K562 treated with DMSO at 1 percent for 24 hours (cell line): ENCODE measurements around the gene CLOCK. TPM values are rescaled to one million over a fixed set of nuclear protein-coding genes. Genes with fewer than 3 reads are reported as not detected.

ENCODE experiments used
- total RNA-seq: library from RNA; unstranded; fragments of 300-600 nt; gene quantifications from 2 replicates; pipeline ENCODE4 v1.2.3, GENCODE V29; 2022; ENCODE audit warnings: low read depth; ENCODE audit not compliant: insufficient read depth

The CLOCK gene, protein sequence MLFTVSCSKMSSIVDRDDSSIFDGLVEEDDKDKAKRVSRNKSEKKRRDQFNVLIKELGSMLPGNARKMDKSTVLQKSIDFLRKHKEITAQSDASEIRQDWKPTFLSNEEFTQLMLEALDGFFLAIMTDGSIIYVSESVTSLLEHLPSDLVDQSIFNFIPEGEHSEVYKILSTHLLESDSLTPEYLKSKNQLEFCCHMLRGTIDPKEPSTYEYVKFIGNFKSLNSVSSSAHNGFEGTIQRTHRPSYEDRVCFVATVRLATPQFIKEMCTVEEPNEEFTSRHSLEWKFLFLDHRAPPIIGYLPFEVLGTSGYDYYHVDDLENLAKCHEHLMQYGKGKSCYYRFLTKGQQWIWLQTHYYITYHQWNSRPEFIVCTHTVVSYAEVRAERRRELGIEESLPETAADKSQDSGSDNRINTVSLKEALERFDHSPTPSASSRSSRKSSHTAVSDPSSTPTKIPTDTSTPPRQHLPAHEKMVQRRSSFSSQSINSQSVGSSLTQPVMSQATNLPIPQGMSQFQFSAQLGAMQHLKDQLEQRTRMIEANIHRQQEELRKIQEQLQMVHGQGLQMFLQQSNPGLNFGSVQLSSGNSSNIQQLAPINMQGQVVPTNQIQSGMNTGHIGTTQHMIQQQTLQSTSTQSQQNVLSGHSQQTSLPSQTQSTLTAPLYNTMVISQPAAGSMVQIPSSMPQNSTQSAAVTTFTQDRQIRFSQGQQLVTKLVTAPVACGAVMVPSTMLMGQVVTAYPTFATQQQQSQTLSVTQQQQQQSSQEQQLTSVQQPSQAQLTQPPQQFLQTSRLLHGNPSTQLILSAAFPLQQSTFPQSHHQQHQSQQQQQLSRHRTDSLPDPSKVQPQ
- 5.4 and 5.6 TPM in 2 replicates for total RNA-seq

DNA sequence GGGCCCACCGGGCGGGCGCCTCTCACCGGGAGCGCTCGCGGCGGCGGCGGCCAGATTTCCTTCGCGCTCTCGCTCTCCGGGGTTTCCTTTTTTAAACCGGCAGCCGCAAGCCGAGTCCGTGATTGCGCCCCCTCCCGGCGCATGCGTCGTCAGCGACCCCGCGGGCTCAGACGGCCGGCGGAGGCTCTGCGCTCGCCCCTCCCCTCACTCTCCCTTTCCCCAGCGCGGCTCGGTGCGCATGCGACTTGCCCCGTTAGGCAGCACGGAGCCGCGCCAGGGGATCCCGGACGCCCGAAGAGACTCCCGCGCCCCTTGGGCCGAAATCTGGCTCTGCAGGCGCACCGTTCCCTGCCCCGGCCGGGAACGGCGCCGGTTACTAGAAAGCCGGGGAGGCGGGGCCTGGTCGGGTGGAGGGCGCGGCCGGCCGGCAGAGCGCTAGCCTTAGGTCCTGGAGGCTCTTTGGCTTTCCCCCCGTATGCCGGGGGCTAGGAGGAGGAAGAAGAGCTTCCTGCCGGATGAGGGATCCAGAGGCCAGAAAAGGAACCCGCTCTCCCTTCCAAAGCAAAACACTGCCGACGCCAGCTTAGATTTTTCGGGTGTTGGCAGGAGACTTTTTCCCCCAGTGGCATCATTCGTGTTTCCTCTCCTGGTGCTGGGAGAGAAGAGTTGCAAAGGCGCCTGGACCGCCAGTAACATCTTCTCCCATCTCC lies at the start of gene CLOCK:
Gene CLOCK (minus strand): TSS at position 154 of the 710 bp plus-strand sequence. CDS start 64,124 bp downstream, outside the sequence.

DNA sequence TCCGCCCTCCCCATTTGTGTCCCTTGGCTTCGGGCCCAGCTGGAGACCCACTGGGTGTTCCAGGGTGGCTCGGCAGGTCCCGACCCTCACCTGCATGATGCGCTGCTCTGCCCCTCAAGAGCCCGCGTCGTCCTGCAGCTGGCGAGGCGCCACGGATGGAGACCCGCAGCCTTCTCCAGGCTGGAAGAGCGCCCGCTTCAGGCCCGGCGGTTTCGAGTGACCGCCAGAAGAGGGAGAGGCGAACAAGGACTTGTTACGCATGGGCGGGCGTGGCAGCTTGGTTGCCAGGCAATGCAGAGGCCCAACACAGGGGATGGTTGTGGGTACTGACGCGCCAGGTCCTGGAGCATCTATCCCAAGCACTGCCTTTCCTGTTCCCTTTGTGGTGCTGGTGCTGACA lies 45.3 kb upstream of the CLOCK start, which contains the start of gene PDCL2:
Gene PDCL2 (minus strand): TSS at position 232 of the 400 bp plus-strand sequence. CDS start 136 bp downstream, at position 96.

DNA sequence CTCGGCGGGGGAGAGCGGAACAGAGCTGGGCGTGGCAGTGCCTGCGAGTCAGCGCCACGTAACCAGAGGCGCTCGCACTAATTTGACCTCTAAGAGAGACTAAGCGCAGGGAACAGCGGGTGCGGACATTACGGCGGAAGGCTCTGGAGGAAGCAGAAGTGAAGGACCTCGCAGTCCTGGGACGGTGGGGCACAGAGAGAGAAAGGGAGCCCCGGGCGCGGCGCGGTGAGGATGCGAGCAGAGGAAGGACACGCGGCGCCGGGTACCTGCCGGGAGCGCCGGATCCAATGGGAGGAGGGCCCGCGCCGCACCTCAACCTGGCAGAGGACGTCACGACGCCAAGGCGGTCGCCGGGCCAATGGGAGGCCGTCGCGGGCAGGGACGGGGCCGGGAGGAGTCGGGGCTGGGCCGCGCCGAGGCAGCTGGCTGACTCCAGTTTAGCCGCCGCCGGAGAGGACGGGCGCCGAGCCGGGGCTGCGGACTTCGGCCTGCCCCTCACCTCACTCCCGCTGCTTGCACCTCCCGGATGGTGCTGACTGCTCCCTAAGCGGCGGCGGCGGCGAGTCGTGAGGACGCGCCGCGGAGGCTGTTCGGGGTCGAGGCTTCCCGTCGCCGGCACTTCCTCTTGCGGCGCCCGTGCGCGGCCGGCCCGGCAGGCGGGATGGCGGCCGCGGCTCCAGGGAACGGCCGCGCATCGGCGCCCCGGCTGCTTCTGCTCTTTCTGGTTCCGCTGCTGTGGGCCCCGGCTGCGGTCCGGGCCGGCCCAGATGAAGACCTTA lies 151.0 kb downstream of the CLOCK start, which contains the start of gene TMEM165:
Gene TMEM165 (plus strand): TSS at position 429 of the 779 bp plus-strand sequence. CDS start 233 bp downstream, at position 662.

Other genes starting within 250 kb of the CLOCK start
- 10.8 and 12.1 TPM in 2 replicates for gene SRD5A3, start 200.7 kb downstream of the CLOCK start, total RNA-seq
- 61.1 and 70.3 TPM in 2 replicates for gene TMEM165, start 151.0 kb downstream of the CLOCK start, total RNA-seq
- gene PDCL2, start 45.3 kb upstream of the CLOCK start, total RNA-seq, result not detected in 2 replicates
- 396 and 419 TPM in 2 replicates for gene NMU, start 89.4 kb upstream of the CLOCK start, total RNA-seq